Embryonic facial prominence (tissue), 1 donor: ENCODE results near the gene WDR27.

ENCODE experiments used
- DNase-seq: peaks from one replicate; pipeline ENCODE4 v3.0.0-alpha.2; 2016; ENCODE audit errors: extremely low spot score

WDR27 gene

DNA sequence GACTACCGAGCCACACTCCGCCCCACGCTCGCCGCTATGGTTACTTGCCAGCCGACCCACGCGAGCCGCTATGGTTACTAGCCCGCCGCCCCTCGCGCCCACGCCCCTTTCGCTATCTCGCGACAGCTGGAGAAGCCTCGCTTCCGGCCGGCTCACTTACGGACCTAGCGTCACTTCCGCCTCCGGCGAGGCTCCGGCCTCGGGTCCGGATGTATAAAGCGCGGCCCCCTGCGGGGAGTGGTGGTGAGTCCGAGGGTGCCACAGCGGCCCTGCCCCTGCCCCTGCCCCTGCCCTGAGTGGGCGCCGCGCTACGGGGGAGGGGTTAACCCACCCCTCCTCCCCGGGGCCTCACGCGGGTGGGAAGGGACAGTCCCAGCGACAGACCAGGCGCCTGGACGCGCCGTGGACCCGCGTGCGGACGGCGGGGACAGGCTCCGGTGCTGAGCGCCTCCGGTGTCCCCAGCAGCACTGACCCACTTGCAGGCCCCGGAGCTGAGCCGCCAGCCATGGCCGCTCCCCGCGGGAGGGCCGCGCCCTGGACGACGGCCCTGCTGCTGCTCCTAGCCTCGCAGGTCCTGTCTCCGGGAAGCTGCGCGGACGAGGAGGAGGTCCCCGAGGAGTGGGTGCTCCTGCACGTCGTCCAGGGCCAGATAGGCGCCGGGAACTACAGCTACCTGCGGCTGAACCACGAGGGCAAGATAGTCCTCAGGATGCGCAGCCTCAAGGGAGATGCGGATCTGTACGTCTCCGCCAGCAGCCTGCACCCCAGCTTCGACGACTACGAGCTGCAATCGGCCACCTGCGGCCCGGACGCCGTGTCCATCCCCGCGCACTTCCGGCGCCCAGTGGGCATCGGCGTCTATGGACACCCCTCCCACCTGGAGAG, at the start of gene WDR27, which contains the start of gene C6orf120:
Gene WDR27, minus strand, starts transcription at position 76 of the 886 bp plus-strand sequence. CDS start 13,024 bp downstream, outside the sequence.
Gene C6orf120, plus strand, starts transcription at position 173 of the 886 bp plus-strand sequence. Its CDS starts 334 bp downstream, at position 507.
- peak; percentile 91 for DNase-seq

- DNase-seq = no peak
Observed at GRCh38 chr6:169746556-169746955, 44.7 kb upstream of the WDR27 start.

- DNase-seq = no peak
Observed at GRCh38 chr6:169745405-169745804, 43.6 kb upstream of the WDR27 start.

DNA sequence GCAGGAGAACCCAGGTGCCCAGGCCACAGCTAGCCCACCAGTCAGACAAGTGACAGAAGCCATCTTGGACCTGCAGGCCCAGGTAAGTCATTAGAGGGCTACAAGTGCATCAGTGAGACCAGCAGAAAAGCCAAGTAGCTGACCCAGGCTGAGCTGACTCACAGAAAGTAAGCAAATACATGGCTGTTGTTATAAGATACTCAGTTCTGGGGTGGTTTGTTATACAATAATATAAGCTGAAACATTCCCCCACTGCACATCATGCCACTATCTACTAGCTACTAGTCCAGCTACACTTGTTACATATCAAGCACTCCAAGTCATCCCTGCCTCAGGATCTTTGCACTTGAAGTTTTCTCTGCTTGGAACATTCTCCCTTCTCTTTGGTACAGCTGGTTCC, 39.5 kb upstream of the WDR27 start:
- DNase-seq = no peak

DNA sequence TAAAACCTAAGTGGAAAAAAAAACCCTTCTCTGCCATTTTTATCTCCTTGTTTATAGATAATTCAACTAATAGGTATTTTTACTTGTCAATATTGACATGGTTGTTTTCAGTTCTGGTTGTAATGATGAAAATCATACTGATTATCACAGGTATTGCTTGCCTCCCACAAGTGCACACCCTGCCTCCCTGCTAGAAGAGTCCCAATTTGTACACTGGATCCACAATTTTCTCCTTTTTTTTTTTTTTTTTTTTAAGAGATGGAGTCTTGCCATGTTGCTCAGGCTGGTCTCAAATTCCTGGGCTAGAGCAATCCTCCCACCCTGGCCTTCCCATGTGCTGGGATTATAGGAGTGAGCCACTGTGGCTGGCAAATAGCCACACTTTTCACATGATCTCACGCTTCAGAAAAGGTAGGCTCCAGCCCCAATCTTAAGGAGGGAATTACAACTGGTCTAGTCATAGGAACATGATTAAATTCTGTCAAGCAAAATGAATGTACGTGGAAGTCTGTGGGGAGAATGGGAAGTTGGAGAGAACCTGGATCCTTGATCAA, 37.2 kb upstream of the WDR27 start:
- no peak for DNase-seq

- DNase-seq = no peak
Observed at GRCh38 chr6:169738204-169738975, 36.6 kb upstream of the WDR27 start.

GRCh38 chr6:169729961-169730360, 28.1 kb upstream of the WDR27 start:
- DNase-seq = no peak

- DNase-seq = no peak
Observed at GRCh38 chr6:169726963-169727362, 25.1 kb upstream of the WDR27 start.

DNA sequence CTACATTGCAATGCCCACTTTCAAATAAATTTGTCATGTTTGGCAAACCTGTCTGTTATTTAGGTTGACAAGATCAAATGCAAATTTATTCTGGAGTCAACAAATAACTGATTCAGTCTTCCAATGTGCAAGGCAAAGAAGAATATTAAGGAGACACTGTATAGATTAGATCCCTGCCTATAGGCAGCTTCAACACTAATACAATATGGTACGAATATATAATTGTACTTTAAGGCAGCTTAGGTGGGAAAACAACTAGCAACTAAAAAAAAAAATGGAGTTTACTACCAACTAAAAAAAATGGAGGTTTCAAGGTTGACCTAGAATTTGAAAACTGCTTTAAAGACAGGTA, 24.2 kb upstream of the WDR27 start:
- no peak for DNase-seq

DNA sequence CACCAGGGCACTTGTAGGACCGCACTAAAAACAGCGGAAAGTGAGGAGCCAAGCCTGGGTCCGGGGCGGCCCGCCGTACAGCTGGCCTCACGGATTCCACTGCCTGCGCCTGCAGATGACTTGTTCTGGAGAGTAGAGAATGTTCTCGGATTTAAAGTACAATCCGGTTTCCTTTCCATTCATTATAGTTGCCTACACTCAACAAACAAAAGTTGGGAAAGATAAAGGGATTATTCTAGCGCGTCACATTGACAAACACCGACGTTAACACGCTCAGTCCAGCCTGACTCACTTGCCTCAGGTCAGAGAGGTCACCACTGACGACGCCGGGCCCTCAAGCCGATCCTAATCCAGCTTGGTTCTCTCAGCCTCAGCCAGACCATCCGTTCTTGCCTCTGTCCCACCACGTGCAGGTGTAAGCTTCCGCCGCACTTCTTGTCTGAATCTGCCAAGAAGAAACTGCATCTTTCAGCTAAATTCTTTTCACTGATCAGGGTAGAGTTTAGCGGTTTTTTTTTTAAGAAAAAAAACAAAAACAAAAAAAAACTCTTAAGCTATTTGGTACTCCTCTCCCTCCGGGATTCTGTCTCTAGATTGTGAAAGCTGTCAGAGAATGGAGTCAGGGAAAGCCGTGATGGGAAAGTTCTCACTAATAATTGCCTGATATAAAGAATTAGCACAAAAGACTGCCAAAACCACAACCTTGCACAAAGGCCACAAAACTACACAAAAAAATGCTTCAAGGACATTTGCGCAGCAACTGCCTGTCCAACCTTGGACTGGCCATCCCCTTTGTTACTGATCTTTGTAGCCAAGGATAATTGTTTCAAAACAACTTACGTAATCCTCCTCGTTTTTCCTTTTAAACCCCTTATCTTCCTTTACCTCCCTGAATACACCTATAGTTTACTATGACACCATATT, 23.6 kb upstream of the WDR27 start:
- no peak for DNase-seq

DNA sequence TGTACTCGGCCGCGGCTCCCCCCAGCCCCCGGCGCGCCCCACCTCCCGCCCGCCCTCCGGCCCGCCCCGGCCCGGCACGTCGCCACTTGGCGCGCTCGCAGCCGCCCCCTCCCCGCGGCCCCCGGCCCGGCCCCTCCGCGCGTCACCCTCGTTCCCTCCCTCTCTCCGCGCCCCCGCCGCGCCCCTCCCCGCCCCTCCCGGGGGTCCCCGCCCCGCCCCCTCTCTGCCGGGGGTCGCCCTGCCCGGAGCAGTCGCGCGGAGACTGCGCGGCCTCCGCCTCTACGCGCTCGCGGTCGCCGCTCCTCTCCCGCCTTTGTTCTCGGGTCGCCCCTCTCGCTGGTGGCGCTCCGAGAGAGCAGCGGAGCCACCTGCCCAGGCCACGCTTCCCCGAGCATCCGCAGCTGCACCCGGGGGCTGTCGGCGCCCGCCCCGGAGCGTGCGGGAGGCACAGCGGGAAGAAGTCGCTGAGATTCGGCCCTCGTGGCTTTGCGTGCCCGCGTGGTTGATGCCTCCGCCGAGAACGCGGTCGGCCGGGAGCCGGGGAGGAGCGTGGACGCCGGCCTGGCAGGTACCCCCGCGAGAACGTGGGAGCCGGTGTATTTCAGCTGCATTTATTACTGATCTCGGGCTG, 22.8 kb upstream of the WDR27 start, which contains the start of gene PHF10:
Gene PHF10, minus strand, starts transcription at position 7 of the 631 bp plus-strand sequence. CDS start 569 bp downstream, outside the sequence.
- DNase-seq = peak; percentile 67

DNA sequence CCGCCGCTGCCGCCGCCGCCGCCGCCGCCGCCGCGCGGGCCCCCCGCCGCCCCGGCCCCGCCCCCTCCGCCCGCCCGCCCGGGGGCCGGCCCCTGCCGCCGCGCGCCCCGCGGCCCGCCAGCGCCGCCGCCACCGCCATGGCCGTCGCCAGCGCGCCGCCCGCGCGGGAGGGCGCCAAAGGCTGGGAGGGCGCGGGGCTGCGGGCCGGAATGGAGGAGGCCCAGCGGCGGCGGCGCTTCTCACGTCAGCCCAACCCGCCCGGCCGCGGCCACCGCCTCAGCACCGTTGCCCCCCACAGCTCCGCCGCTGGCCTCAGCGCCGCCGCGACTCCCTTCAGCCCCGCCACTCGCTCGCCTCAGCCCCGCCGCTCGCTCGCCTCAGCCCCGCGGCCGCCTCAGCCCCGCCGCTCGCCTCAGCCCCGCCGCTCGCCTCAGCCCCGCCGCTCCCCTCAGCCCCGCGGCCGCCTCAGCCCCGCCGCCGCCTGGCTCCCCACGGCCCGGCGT, 22.2 kb upstream of the WDR27 start:
- no peak for DNase-seq

GRCh38 chr6:169723200-169723909, 21.5 kb upstream of the WDR27 start:
- DNase-seq = no peak

GRCh38 chr6:169722362-169723199, 20.8 kb upstream of the WDR27 start:
- peak; percentile 42 for DNase-seq

DNA sequence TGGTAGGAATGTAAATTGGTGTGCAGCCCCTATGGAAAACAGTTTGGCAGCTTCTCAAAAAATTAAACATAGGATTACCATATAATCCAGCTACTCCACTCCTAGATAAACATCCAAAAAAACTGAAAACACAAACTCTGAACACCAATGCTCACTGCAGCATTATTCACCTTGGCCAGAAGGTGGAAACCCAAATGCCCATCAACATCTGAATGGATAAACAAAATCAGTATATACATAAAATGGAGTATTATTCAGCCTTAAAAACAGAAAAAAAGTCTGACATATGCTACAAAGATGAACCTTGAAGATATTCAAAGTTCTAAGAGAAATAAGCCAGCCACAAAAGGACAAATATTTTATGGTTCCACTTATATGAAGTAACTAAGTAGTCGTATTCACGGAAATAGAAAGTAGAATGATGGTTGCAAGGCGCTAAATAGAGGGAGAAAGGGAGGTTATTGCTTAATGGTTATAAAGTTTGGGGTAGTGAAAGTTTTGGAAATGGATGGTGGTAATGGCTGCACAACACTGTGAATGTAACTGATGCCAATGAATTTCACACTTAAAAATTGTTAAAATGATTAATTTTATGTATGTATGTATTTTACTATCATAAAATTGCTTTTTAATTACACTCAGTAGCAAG, 18.5 kb upstream of the WDR27 start:
- no peak for DNase-seq

GRCh38 chr6:169719117-169719516, 17.3 kb upstream of the WDR27 start:
- DNase-seq = no peak

- DNase-seq = no peak
Observed at GRCh38 chr6:169714595-169714994, 12.8 kb upstream of the WDR27 start.

DNA sequence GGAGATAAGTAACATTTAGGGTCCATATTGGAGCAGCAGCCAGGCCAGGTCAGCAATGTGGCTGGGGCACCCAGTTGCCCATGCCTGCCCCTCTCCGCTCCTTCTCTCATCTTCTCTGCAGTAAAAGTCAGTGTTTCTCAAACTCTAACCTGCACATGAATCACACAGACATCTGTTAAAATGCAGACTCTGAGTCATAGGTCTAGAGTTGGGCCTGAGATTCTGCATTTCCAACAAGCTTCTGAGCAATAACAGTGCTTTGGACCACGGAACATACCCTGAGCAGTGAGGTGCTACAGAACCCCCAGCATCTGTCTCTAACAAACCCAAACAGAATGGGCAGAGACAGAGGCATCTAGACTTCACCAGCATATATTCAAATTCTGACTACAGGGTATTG, 12.3 kb upstream of the WDR27 start:
- DNase-seq = no peak
